Activated CD4-positive, alpha-beta T cell treated with anti-CD3 and anti-CD28 coated beads, Interleukin-2, amount 50 U/mL, for 24 hours (primary cell): ENCODE measurements around the gene ZNF705A.
"Not testable (repeated sequence)": the region's sequence is repeated elsewhere in the genome, so short reads cannot be mapped to it uniquely, and the experiment has no call there.

Source experiments
- DNase-seq, 2 donors: peaks; one replicate each; pipeline ENCODE4 v3.0.0-alpha.2; 2020; ENCODE audit warnings: low read depth in 1 of 2, low spot score in 1 of 2

The ZNF705A gene

DNA sequence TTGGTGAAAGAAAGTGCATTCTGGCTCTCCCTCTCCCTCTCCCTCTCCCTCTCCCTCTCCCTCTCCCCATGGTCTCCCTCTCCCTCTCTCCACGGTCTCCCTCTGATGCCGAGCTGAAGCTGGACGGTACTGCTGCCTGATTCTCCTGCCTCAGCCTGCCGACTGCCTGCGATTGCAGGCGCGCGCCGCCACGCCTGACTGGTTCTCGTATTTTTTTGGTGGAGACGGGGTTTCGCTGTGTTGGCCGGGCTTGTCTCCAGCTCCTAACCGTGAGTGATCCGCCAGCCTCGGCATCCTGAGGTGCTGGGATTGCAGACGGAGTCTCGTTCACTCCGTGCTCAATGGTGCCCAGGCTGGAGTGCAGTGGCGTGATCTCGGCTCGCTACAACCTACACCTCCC is 26.5 kb downstream of the ZNF705A start:
- not testable (repeated sequence) for DNase-seq

DNA sequence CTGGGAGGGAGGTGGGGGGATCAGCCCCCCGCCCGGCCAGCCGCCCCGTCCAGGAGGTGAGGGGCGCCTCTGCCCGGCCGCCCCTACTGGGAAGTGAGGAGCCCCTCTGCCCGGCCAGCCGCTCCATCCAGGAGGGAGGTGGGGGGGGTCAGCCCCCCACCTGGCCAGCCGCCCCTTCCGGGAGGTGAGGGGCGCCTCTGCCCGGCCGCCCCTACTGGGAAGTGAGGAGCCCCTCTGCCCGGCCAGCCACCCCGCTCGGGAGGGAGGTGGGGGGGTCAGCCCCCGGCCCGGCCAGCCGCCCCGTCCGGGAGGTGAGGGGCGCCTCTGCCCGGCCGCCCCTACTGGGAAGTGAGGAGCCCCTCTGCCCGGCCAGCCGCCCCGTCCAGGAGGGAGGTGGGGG is 27.4 kb downstream of the ZNF705A start:
- not testable (repeated sequence) for DNase-seq

GRCh38 chr12:8188088-8188487 is 31.3 kb downstream of the ZNF705A start:
- DNase-seq, result not testable (repeated sequence)

GRCh38 chr12:8197685-8198308 is 41.0 kb downstream of the ZNF705A start:
- not testable (repeated sequence) for DNase-seq

- not testable (repeated sequence) for DNase-seq
Measured at GRCh38 chr12:8218711-8219382, 62.0 kb downstream of the ZNF705A start.

- not testable (repeated sequence) for DNase-seq
Measured at GRCh38 chr12:8221375-8221774, 64.6 kb downstream of the ZNF705A start.

DNA sequence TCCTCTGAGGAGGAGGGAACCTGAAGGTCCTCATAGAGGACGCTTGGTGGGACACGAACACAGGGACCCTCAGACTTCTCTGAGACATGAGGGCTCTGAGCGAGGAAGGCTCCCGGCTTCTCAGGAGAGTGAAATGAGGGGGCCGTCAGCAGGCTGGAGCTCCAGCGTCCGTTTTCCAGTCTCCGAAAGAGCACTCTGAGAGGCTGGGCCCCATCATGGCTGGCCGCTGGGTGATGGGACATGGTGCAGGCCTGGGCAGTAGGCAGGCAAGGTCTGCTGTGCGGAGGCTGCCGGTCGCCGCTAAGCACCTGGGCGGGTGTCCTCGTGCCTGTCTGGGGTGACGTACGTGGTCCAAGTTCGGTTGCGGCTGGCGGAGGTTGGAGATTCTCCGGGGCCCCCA is 65.0 kb downstream of the ZNF705A start:
- not testable (repeated sequence) for DNase-seq

DNA sequence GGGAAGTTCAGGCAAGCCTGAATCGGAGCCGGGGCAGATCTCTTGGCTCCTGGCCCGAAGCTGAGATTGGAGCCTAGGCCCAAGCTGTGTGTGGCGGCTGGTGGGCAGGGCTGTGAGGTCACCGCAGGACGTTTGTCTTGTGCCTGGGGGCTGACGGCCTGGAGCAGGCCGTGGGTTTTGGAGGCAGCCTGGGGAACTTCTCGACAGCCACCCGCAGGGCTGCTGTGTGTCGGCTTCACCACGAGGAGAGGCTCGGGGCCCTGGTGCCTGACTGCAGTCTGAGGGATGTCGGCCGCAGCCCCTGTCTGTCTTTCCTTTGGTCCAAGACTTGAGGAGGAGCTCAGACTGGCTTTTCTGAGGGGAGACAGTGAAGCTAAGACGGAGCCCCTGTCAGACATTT is 65.5 kb downstream of the ZNF705A start:
- DNase-seq, result not testable (repeated sequence)

DNA sequence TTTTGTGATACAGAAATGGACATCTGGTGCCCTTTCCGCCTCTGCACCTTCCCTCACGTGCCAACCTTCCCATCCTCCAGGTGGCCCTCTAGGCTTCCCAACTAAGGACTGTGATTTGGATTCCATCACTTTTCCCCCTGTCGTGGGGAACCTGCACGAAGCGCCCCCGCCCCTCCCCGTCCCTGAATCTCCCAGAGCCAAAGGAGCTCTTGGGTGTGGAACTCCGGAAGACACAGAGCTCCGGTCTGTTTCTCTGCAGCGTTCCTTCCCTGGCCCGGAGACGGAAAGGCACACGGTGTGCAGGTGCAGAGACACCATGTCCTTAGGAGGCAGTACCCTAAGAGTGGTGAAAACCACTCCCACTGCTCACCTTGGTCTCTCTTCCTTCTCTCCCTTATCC is 66.8 kb downstream of the ZNF705A start:
- not testable (repeated sequence) for DNase-seq

GRCh38 chr12:8224782-8225181 is 68.0 kb downstream of the ZNF705A start:
- DNase-seq, result not testable (repeated sequence)

DNA sequence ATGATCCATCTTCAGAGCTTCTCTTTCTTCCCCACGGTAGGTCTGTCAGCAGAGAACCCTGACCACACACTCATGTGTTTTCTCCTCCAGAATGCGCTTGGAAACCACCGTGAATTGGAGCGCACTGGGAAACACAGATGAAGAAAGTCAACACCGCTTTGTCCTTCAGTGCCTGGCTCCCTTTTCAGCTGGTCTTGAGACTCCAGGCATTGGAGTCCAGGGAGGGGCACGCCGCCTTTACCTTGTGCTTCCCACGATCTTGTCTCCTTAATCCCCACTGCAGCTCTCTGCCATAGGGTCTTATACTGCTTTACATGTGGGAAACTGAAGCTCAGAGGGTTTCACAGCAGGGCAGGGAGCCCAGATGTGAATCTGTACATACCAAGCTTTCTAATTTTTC is 69.5 kb downstream of the ZNF705A start:
- DNase-seq, result no peak

- DNase-seq, result not testable (repeated sequence)
Measured at GRCh38 chr12:8226992-8227731, 70.3 kb downstream of the ZNF705A start, which contains the start of gene FAM90A1. TSS of gene FAM90A1 (minus strand) at chr12:8227618. CDS start at chr12:8224832, 2,786 bp downstream.

GRCh38 chr12:8227732-8228077 is 70.9 kb downstream of the ZNF705A start:
- DNase-seq, result not testable (repeated sequence)

DNA sequence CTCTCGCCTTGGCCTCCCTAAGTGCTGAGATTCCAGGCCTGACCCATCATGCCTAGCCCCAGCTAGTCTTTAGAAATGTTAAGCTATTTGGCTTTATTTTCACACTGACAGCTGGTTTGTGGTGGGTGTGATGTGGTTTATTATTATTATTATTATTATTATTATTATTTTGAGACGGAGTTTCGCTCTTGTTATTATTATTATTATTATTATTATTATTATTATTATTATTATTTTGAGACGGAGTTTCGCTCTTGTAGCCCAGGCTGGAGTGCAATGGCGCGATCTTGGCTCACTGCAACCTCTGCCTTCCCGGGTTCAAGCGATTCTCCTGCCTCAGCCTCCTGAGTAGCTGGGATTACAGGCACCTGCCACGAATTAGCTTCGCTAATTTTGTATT is 71.8 kb downstream of the ZNF705A start:
- not testable (repeated sequence) for DNase-seq

GRCh38 chr12:8229486-8229885 is 72.7 kb downstream of the ZNF705A start:
- DNase-seq, result not testable (repeated sequence)
